Measurements from ENCODE around the gene AFF3. TPM values are rescaled to one million over a fixed set of nuclear protein-coding genes. Genes with fewer than 3 reads are reported as not detected.

AFF3 gene
- total RNA-seq, 1 donor from 2014 or later: 7.3 TPM

- TF ChIP-seq, protein P1, sequence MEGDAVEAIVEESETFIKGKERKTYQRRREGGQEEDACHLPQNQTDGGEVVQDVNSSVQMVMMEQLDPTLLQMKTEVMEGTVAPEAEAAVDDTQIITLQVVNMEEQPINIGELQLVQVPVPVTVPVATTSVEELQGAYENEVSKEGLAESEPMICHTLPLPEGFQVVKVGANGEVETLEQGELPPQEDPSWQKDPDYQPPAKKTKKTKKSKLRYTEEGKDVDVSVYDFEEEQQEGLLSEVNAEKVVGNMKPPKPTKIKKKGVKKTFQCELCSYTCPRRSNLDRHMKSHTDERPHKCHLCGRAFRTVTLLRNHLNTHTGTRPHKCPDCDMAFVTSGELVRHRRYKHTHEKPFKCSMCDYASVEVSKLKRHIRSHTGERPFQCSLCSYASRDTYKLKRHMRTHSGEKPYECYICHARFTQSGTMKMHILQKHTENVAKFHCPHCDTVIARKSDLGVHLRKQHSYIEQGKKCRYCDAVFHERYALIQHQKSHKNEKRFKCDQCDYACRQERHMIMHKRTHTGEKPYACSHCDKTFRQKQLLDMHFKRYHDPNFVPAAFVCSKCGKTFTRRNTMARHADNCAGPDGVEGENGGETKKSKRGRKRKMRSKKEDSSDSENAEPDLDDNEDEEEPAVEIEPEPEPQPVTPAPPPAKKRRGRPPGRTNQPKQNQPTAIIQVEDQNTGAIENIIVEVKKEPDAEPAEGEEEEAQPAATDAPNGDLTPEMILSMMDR (IDR thresholded peaks at IDR 0.05; ENCODE audit: unreplicated experiment): no peak
- Mint-ChIP-seq H3K4me3 (ENCODE audit: low read depth) (no peak overlapping the region), H3K27me3 (no peaks in the 10 kb centered on the region), H3K4me1 (ENCODE audit: low read depth) (peaks cover 17% of the 10 kb centered on the region), H3K36me3 (ENCODE audit: insufficient read depth) (peaks cover 5% of the 10 kb centered on the region), H3K27ac (peak overlapping the region; percentile 10), H3K9me3 (ENCODE audit: low read depth) (peaks cover 29% of the 10 kb centered on the region)
- DNase-seq (ENCODE audit: low spot score, unreplicated experiment): no peak
Measured at GRCh38 chr2:99801327-99801901, 341.0 kb downstream of the AFF3 start.

DNA sequence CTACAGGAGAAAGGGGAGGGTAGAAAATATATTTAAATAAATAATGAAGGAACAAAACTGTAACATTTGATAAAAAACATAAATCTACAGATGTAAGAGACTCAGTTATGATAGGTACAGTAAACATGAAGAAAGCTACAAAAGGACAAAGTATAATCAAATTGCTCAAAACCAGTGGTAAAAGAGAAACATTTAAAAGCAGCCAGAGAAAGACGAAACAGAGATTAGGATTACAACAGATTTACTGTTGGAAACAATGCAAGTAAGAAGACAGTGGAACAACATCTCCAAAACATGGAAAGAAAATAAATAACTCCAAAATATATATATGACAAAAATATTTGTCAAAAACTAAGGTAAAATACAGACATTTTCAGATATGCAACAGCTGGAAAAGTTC is 344.9 kb downstream of the AFF3 start:
- Mint-ChIP-seq H3K27ac (no peak overlapping the region), H3K36me3 (ENCODE audit: insufficient read depth) (peaks cover 5% of the 10 kb centered on the region), H3K9me3 (ENCODE audit: low read depth) (peaks cover 29% of the 10 kb centered on the region), H3K27me3 (no peaks in the 10 kb centered on the region), H3K4me1 (ENCODE audit: low read depth) (peaks cover 11% of the 10 kb centered on the region), H3K4me3 (ENCODE audit: low read depth) (no peak overlapping the region)
- DNase-seq (ENCODE audit: low spot score, unreplicated experiment): no peak
- TF ChIP-seq, protein P1 (IDR thresholded peaks at IDR 0.05; ENCODE audit: unreplicated experiment): no peak

DNA sequence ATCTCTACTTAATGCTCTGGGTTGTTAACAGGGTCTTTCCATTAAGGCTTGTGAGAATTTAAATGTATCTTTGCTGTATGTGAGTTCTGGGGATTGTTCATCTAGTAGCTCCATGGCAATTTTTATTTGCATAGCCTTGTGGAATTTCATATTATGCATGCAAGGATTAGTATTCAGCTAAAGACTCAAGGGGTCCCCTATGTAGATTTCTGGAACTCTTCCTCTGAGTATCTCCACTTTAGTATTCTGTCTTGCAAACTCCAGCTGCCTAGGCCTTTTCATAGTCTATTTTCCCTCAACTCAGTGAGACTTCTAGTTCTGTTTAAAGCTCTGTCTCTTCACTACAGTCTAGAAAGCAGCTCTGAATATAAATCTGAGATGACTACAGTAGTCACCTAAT is 348.0 kb downstream of the AFF3 start:
- H3K4me3 Mint-ChIP-seq (ENCODE audit: low read depth): no peak overlapping the region
- H3K27ac Mint-ChIP-seq: no peak overlapping the region
- TF ChIP-seq, protein P1 (IDR thresholded peaks at IDR 0.05; ENCODE audit: unreplicated experiment): no peak
- no peak for DNase-seq (ENCODE audit: low spot score, unreplicated experiment)
- peaks cover 5% of the 10 kb centered on the region for H3K36me3 Mint-ChIP-seq (ENCODE audit: insufficient read depth)
- H3K27me3 Mint-ChIP-seq: no peaks in the 10 kb centered on the region
- H3K9me3 Mint-ChIP-seq (ENCODE audit: low read depth): peaks cover 29% of the 10 kb centered on the region
- H3K4me1 Mint-ChIP-seq (ENCODE audit: low read depth): no peaks in the 10 kb centered on the region

DNA sequence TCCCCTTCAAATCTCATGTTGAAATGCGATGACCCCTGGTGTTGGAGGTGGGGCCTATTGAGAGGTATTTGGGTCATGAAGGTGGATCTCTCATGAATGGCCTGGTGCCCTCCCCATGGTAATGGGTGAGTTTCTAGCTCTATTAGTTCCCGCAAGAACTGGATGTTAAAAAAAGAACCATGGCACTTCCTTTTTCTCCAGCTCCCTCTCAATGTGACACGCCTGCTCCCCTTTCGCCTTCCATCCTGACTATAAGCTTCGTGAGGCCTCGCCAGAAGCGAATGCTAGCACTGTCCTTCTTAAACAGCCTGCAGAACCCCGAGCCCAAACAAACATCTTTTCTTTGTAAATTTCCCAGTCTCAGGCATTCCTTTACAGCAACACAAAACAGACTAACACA is 349.4 kb downstream of the AFF3 start:
- Mint-ChIP-seq H3K4me1 (ENCODE audit: low read depth) (no peaks in the 10 kb centered on the region), H3K36me3 (ENCODE audit: insufficient read depth) (peaks cover 5% of the 10 kb centered on the region), H3K27ac (no peak overlapping the region), H3K4me3 (ENCODE audit: low read depth) (no peak overlapping the region), H3K9me3 (ENCODE audit: low read depth) (peaks cover 27% of the 10 kb centered on the region), H3K27me3 (no peaks in the 10 kb centered on the region)
- DNase-seq (ENCODE audit: low spot score, unreplicated experiment): no peak
- TF ChIP-seq, protein P1 (IDR thresholded peaks at IDR 0.05; ENCODE audit: unreplicated experiment): no peak

DNA sequence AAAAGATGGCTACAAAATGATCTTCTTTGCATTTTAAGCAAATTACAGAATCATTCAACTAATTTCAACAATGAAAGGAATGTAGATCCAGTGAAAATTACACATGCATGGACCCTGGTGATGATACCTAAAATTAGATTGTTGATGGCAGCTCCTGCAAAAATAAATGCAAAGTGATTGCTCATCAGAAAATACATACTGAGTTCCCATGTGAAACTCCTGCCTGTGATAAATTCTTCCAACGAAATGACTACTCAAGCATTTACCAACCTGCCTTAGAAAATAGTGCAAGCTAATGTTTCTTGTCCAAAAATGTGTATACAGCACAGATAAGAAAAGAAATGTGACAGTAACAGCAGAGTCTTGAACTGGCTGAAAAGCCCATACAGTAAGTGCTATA is 352.5 kb downstream of the AFF3 start:
- Mint-ChIP-seq H3K27ac (no peak overlapping the region), H3K4me1 (ENCODE audit: low read depth) (no peaks in the 10 kb centered on the region), H3K9me3 (ENCODE audit: low read depth) (peaks cover 3% of the 10 kb centered on the region), H3K27me3 (peaks cover 4% of the 10 kb centered on the region), H3K36me3 (ENCODE audit: insufficient read depth) (no peaks in the 10 kb centered on the region), H3K4me3 (ENCODE audit: low read depth) (no peak overlapping the region)
- TF ChIP-seq, protein P1 (IDR thresholded peaks at IDR 0.05; ENCODE audit: unreplicated experiment): no peak
- no peak for DNase-seq (ENCODE audit: low spot score, unreplicated experiment)

All from progenitor cell of endocrine pancreas (in vitro differentiated cells).